WI38 (cell line): Measurements from ENCODE around the gene GPR183.

Experiments used
- H3K4me3 ChIP-seq: 2 replicates; pipeline ENCODE4 v1.5.1; 2011; ENCODE audit warnings: low read depth, mild to moderate bottlenecking, control low read depth, low read length
- CTCF ChIP-seq: IDR thresholded peaks from 2 replicates; pipeline ENCODE4 v1.5.1; 2012; ENCODE audit warnings: low read depth, mild to moderate bottlenecking, control low read depth, low read length

Gene GPR183

GRCh38 chr13:99264051-99264450 is 43.1 kb downstream of the GPR183 start:
- no peak for TF ChIP-seq CTCF
- H3K4me3 ChIP-seq: no peak overlapping the region

GRCh38 chr13:99263126-99263785 is 43.9 kb downstream of the GPR183 start:
- no peak overlapping the region for H3K4me3 ChIP-seq
- TF ChIP-seq CTCF: no peak

- TF ChIP-seq CTCF: no peak
Measured at GRCh38 chr13:99261059-99261458, 46.1 kb downstream of the GPR183 start.

GRCh38 chr13:99260216-99260615 is 47.0 kb downstream of the GPR183 start:
- TF ChIP-seq CTCF: no peak
- H3K4me3 ChIP-seq: no peak overlapping the region

More at GRCh38 chr13:99261059-99261458, 46.1 kb downstream of the GPR183 start:
- H3K4me3 ChIP-seq: no peak overlapping the region

GRCh38 chr13:99258946-99259345 is 48.3 kb downstream of the GPR183 start:
- no peak for TF ChIP-seq CTCF
- H3K4me3 ChIP-seq: no peak overlapping the region

- TF ChIP-seq CTCF: no peak
- no peak within 1 kb of the TSS for H3K4me3 ChIP-seq
Measured at GRCh38 chr13:99258210-99258860, 48.9 kb downstream of the GPR183 start, which contains the start of gene GPR18. TSS of gene GPR18 (minus strand) at chr13:99258379. CDS start at chr13:99255872, 2,507 bp downstream.

GRCh38 chr13:99257291-99257690 is 49.9 kb downstream of the GPR183 start:
- TF ChIP-seq CTCF: no peak
- H3K4me3 ChIP-seq: no peak overlapping the region
